ENCODE measurements around the gene ARL16.

- TF ChIP-seq CTCF (IDR thresholded peaks at IDR 0.05; ENCODE audit: low read length) (no peak), EZH2 (optimal IDR thresholded peaks at IDR 0.05; ENCODE audit: low read depth, low read length) (no peak)
Observed at GRCh38 chr17:81713004-81713555, 29.5 kb upstream of the ARL16 start.
